Hepatocyte (in vitro differentiated cells): ENCODE results near the gene PTPRM.

ENCODE experiments used
- EZH2 ChIP-seq: fragments of 200-600 bp; sonication (generic); IDR thresholded peaks from 2 replicates; pipeline ENCODE4 v1.6.1; 2016; ENCODE audit warnings: antibody characterized with exemption, mild to moderate bottlenecking, borderline replicate concordance
- TF ChIP-seq, protein P1 (sequence below): fragments of 200-600 bp; sonication (generic); IDR thresholded peaks from 2 replicates; pipeline ENCODE4 v1.5.1; 2016; ENCODE audit warnings: antibody characterized with exemption, mild to moderate bottlenecking; ENCODE audit not compliant: poor library complexity

DNA sequence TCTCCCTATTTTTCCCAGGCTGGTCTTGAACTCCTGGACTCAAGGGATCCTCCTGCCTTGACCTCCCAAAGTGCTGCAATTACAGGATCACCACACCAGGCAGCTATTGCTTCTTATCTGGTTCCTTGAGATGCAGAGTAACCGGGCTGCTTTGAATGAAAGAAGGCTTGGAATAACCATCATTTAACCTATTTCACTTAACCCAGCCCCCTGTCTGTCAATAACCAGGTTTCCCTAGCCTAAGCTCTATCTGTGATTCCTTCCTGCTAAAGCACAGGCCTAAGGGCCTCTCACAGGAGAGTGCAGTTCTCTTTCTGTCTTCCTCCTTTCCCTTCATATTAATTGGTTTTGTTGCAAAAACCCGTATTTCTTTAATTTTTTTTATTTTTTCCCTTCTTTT, 648.6 kb downstream of the PTPRM start:
- TF ChIP-seq, protein P1, sequence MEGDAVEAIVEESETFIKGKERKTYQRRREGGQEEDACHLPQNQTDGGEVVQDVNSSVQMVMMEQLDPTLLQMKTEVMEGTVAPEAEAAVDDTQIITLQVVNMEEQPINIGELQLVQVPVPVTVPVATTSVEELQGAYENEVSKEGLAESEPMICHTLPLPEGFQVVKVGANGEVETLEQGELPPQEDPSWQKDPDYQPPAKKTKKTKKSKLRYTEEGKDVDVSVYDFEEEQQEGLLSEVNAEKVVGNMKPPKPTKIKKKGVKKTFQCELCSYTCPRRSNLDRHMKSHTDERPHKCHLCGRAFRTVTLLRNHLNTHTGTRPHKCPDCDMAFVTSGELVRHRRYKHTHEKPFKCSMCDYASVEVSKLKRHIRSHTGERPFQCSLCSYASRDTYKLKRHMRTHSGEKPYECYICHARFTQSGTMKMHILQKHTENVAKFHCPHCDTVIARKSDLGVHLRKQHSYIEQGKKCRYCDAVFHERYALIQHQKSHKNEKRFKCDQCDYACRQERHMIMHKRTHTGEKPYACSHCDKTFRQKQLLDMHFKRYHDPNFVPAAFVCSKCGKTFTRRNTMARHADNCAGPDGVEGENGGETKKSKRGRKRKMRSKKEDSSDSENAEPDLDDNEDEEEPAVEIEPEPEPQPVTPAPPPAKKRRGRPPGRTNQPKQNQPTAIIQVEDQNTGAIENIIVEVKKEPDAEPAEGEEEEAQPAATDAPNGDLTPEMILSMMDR: no peak
- no peak for TF ChIP-seq EZH2
